Measurements from ENCODE around the gene RETSAT. TPM values are rescaled to one million over a fixed set of nuclear protein-coding genes. Genes with fewer than 3 reads are reported as not detected.
"Not testable (repeated sequence)": the region's sequence is repeated elsewhere in the genome, so short reads cannot be mapped to it uniquely, and the experiment has no call there.

Gene RETSAT
- total and polyA plus RNA-seq, 2 donors (not counting 1 experiment from before 2014, with no cell fraction given): 13.0 to 28.1 TPM

DNA sequence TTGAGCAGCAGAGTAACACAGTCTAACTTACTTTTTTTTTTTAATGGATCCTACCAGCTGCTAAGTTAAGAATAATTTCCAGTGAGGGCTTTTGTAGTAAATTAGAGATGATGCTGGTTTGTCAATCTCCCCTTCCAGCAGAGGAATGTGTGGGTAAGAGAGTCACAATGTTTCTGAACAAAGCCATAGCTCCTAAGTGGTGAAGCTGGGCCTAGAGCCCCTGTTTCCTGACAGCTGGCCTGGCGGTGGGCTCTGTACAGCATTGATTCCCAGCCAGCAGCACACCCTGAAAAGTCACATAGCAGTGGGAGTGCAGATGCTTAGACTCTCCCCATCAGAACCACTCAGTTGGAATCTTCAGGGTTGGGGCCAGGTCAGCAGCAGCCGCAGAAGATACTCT lies 31.4 kb upstream of the RETSAT start:
- Histone ChIP-seq H3K27me3 (replicated peaks in 1 of 4; ENCODE audit: control extremely low read depth in 1 of 4, control insufficient read depth in 3 of 4, insufficient read depth in 4 of 4, low read length in 3 of 4) (no peaks in the 10 kb centered on the region), H3K79me2 (ENCODE audit: control insufficient read depth, insufficient read depth, low read length) (no peaks in the 10 kb centered on the region), H3K4me2 (replicated peaks; ENCODE audit: low read depth, low read length, poor library complexity, severe bottlenecking) (no peak overlapping the region), H3K9me3 (ENCODE audit: control extremely low read depth in 1 of 3, control insufficient read depth in 2 of 3, insufficient read depth in 1 of 3, low read length in 2 of 3) (no peaks in the 10 kb centered on the region), H3K9ac (ENCODE audit: low read length) (no peak overlapping the region), H3K4me3 (ENCODE audit: control extremely low read depth in 1 of 5, extremely low read depth in 1 of 5, insufficient read depth in 1 of 5, low read depth in 2 of 5, low read length in 4 of 5) (no peak overlapping the region), H2AFZ (ENCODE audit: insufficient read depth, low read depth, low read length, poor library complexity, severe bottlenecking) (no peak overlapping the region), H3K36me3 (replicated peaks in 1 of 2; ENCODE audit: control extremely low read depth in 1 of 2, control insufficient read depth in 1 of 2, extremely low read depth in 1 of 2, insufficient read depth in 2 of 2, low read length in 1 of 2) (peaks cover 2 to 30% of the 10 kb centered on the region in 2 experiments), H3K4me1 (ENCODE audit: control insufficient read depth in 2 of 2, insufficient read depth in 2 of 2, low read length in 2 of 2) (no peaks in the 10 kb centered on the region), H3K27ac (ENCODE audit: low read length in 2 of 2) (no peak overlapping the region), H4K20me1 (ENCODE audit: control insufficient read depth, insufficient read depth, low read length, poor library complexity, severe bottlenecking) (no peaks in the 10 kb centered on the region)
- TF ChIP-seq, protein P1, sequence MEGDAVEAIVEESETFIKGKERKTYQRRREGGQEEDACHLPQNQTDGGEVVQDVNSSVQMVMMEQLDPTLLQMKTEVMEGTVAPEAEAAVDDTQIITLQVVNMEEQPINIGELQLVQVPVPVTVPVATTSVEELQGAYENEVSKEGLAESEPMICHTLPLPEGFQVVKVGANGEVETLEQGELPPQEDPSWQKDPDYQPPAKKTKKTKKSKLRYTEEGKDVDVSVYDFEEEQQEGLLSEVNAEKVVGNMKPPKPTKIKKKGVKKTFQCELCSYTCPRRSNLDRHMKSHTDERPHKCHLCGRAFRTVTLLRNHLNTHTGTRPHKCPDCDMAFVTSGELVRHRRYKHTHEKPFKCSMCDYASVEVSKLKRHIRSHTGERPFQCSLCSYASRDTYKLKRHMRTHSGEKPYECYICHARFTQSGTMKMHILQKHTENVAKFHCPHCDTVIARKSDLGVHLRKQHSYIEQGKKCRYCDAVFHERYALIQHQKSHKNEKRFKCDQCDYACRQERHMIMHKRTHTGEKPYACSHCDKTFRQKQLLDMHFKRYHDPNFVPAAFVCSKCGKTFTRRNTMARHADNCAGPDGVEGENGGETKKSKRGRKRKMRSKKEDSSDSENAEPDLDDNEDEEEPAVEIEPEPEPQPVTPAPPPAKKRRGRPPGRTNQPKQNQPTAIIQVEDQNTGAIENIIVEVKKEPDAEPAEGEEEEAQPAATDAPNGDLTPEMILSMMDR (IDR thresholded peaks at IDR 0.05): no peak
- no peak for TF ChIP-seq EZH2 (IDR thresholded peaks at IDR 0.05; ENCODE audit: borderline replicate concordance, insufficient read depth, low read depth, low read length, poor library complexity, severe bottlenecking)
- Mint-ChIP-seq H3K4me3 (no peak overlapping the region), H3K27ac (peak overlapping the region; percentile 15), H3K9me3 (ENCODE audit: insufficient read depth) (no peaks in the 10 kb centered on the region), H3K4me1 (no peaks in the 10 kb centered on the region), H3K27me3 (no peaks in the 10 kb centered on the region)
- CTCF ChIA-PET: interaction anchor here (0.7 to 1.5 kb wide), 4 partner anchors 165 to 244 kb away, joined by 3 to 6 read pairs (median 4); no protein-coding TSS in a partner anchor
- POLR2A ChIA-PET: no interaction called here
- ATAC-seq (ENCODE audit: low read depth) (no peak), DNase-seq (no peak)
- intact Hi-C loops (cut with micrococcal nuclease): no loop called here
- WGBS (ENCODE audit: insufficient coverage): 60% methylated on average over 1 of the region's 2 CpGs

DNA sequence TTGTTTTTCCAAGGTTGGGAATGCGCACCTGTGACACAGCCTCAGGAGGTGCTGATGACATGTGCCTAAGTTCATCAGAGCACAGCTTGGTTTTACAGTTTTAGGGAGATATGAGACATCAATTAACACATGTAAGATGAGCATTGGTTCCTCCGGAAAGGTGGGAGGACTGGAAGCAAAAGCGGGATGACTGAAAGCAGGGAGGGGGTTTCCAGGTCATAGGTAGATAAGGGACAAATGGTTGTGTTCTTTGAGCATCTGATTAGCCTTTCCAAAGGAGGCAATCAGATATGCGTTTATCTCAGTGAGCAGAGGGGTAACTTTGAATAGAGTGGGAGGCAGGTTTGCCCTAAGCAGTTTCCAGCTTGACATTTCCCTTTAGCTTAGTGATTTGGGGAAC lies 29.5 kb upstream of the RETSAT start:
- no peak overlapping the region for H3K27ac Mint-ChIP-seq
- H3K27me3 ChIP-seq (replicated peaks in 1 of 4; ENCODE audit: control extremely low read depth in 1 of 4, control insufficient read depth in 3 of 4, insufficient read depth in 4 of 4, low read length in 3 of 4): no peaks in the 10 kb centered on the region
- H3K4me1 Mint-ChIP-seq: no peaks in the 10 kb centered on the region
- POLR2A ChIA-PET: no interaction called here
- H3K4me3 Mint-ChIP-seq: no peak overlapping the region
- no peak overlapping the region for H3K4me3 ChIP-seq (ENCODE audit: control extremely low read depth in 1 of 5, extremely low read depth in 1 of 5, insufficient read depth in 1 of 5, low read depth in 2 of 5, low read length in 4 of 5)
- H3K27me3 Mint-ChIP-seq: no peaks in the 10 kb centered on the region
- intact Hi-C loops (cut with micrococcal nuclease): no loop called here
- no peak overlapping the region for H3K9ac ChIP-seq (ENCODE audit: low read length)
- CTCF ChIA-PET: interaction anchor here (0.7 to 1.7 kb wide), 4 partner anchors 38 to 697 kb away, joined by 3 to 5 read pairs (median 4); no protein-coding TSS in a partner anchor
- H4K20me1 ChIP-seq (ENCODE audit: control insufficient read depth, insufficient read depth, low read length, poor library complexity, severe bottlenecking): no peaks in the 10 kb centered on the region
- H3K4me1 ChIP-seq (ENCODE audit: control insufficient read depth in 2 of 2, insufficient read depth in 2 of 2, low read length in 2 of 2): no peaks in the 10 kb centered on the region
- H3K4me2 ChIP-seq (replicated peaks; ENCODE audit: low read depth, low read length, poor library complexity, severe bottlenecking): no peak overlapping the region
- H3K9me3 Mint-ChIP-seq (ENCODE audit: insufficient read depth): no peaks in the 10 kb centered on the region
- no peak overlapping the region for H2AFZ ChIP-seq (ENCODE audit: insufficient read depth, low read depth, low read length, poor library complexity, severe bottlenecking)
- H3K27ac ChIP-seq (ENCODE audit: low read length in 2 of 2): no peak overlapping the region
- H3K36me3 ChIP-seq (replicated peaks in 1 of 2; ENCODE audit: control extremely low read depth in 1 of 2, control insufficient read depth in 1 of 2, extremely low read depth in 1 of 2, insufficient read depth in 2 of 2, low read length in 1 of 2): peaks cover 2 to 22% of the 10 kb centered on the region in 2 experiments
- H3K9me3 ChIP-seq (ENCODE audit: control extremely low read depth in 1 of 3, control insufficient read depth in 2 of 3, insufficient read depth in 1 of 3, low read length in 2 of 3): peaks cover 0 to 8% (median 4%) of the 10 kb centered on the region in 3 donors
- 100% methylated on average over 2 of the region's 4 CpGs for WGBS (ENCODE audit: insufficient coverage)
- DNase-seq (no peak), ATAC-seq (ENCODE audit: low read depth) (no peak)
- no peak for TF ChIP-seq EZH2 (IDR thresholded peaks at IDR 0.05; ENCODE audit: borderline replicate concordance, insufficient read depth, low read depth, low read length, poor library complexity, severe bottlenecking)
- TF ChIP-seq, protein P1 (IDR thresholded peaks at IDR 0.05): no peak
- H3K79me2 ChIP-seq (ENCODE audit: control insufficient read depth, insufficient read depth, low read length): no peaks in the 10 kb centered on the region

DNA sequence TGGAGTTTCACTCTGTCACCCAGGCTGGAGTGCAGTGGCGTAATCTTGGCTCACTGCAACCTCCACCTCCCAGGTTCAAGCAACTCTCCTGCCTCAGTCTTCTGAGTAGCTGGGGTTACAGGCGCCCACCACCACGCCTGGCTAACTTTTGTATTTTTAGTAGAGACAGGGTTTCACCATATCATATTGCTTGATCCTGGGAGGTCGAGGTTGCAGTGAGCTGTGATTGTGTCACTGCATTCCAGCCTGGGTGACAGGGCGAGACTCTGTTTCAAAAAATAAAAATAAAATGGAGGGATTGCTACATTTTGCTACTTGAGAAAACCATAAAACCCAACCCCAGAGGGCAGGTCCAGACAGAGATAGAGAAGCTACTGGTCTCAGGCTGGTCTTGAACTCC lies 28.8 kb upstream of the RETSAT start:
- H3K4me1 ChIP-seq (ENCODE audit: control insufficient read depth in 2 of 2, insufficient read depth in 2 of 2, low read length in 2 of 2); H3K9me3 ChIP-seq (ENCODE audit: control extremely low read depth in 1 of 3, control insufficient read depth in 2 of 3, insufficient read depth in 1 of 3, low read length in 2 of 3); H3K27me3 ChIP-seq (replicated peaks in 1 of 4; ENCODE audit: control extremely low read depth in 1 of 4, control insufficient read depth in 3 of 4, insufficient read depth in 4 of 4, low read length in 3 of 4); H3K27ac ChIP-seq (ENCODE audit: low read length in 2 of 2); H3K79me2 ChIP-seq (ENCODE audit: control insufficient read depth, insufficient read depth, low read length); H3K9me3 Mint-ChIP-seq (ENCODE audit: insufficient read depth); H3K9ac ChIP-seq (ENCODE audit: low read length); H3K4me1 Mint-ChIP-seq; ATAC-seq (ENCODE audit: low read depth); H4K20me1 ChIP-seq (ENCODE audit: control insufficient read depth, insufficient read depth, low read length, poor library complexity, severe bottlenecking); DNase-seq; POLR2A ChIA-PET; H3K4me2 ChIP-seq (replicated peaks; ENCODE audit: low read depth, low read length, poor library complexity, severe bottlenecking); H3K27me3 Mint-ChIP-seq; H3K4me3 ChIP-seq (ENCODE audit: control extremely low read depth in 1 of 5, extremely low read depth in 1 of 5, insufficient read depth in 1 of 5, low read depth in 2 of 5, low read length in 4 of 5); intact Hi-C loops (cut with micrococcal nuclease); H3K4me3 Mint-ChIP-seq; H3K27ac Mint-ChIP-seq; H2AFZ ChIP-seq (ENCODE audit: insufficient read depth, low read depth, low read length, poor library complexity, severe bottlenecking): not testable (repeated sequence)
- 100% methylated on average over 1 of the region's 5 CpGs for WGBS (ENCODE audit: insufficient coverage)
- peaks cover 2 to 19% of the 10 kb centered on the region in 2 experiments for H3K36me3 ChIP-seq (replicated peaks in 1 of 2; ENCODE audit: control extremely low read depth in 1 of 2, control insufficient read depth in 1 of 2, extremely low read depth in 1 of 2, insufficient read depth in 2 of 2, low read length in 1 of 2)
- CTCF ChIA-PET: interaction anchor here (1.0 to 1.7 kb wide), 3 partner anchors 38 to 697 kb away, joined by 3 to 5 read pairs (median 4); no protein-coding TSS in a partner anchor
